H9 (cell line): ENCODE results near the gene THUMPD1. TPM values are rescaled to one million over a fixed set of nuclear protein-coding genes. Genes with fewer than 3 reads are reported as not detected.

Experiments
- DNase-seq: peaks from one replicate; pipeline ENCODE4 v3.0.0-alpha.2; 2017
- H2AFZ ChIP-seq: one replicate; pipeline ENCODE4 v1.6.1; 2013; ENCODE audit warnings: mild to moderate bottlenecking, low read length, control low read depth, moderate library complexity
- H2AK5ac ChIP-seq: 2 replicates; pipeline ENCODE4 v1.6.1; 2013; ENCODE audit warnings: low read length, control low read depth, mixed read lengths; ENCODE audit not compliant: insufficient read length
- H2BK120ac ChIP-seq: one replicate; pipeline ENCODE4 v1.6.1; 2013; ENCODE audit warnings: low read depth, mild to moderate bottlenecking, low read length, control low read depth, inconsistent platforms; ENCODE audit not compliant: poor library complexity, severe bottlenecking
- H2BK12ac ChIP-seq: 2 replicates; pipeline ENCODE4 v1.6.1; 2013; ENCODE audit warnings: low read length, control low read depth, mixed read lengths, low read depth; ENCODE audit not compliant: insufficient read length
- H2BK15ac ChIP-seq: 2 replicates; pipeline ENCODE4 v1.6.1; 2013; ENCODE audit warnings: low read depth, low read length, control low read depth
- H2BK20ac ChIP-seq: one replicate; pipeline ENCODE4 v1.6.1; 2013; ENCODE audit warnings: low read depth, mild to moderate bottlenecking, low read length, control low read depth, inconsistent platforms; ENCODE audit not compliant: poor library complexity, severe bottlenecking
- H2BK5ac ChIP-seq: 2 replicates; pipeline ENCODE4 v1.6.1; 2013; ENCODE audit warnings: low read length, control low read depth, mixed read lengths; ENCODE audit not compliant: insufficient read length
- H3K14ac ChIP-seq: 2 replicates; pipeline ENCODE4 v1.6.1; 2013; ENCODE audit warnings: low read length, control low read depth; ENCODE audit not compliant: insufficient read depth
- H3K18ac ChIP-seq: 2 replicates; pipeline ENCODE4 v1.6.1; 2013; ENCODE audit warnings: low read depth, mild to moderate bottlenecking, mixed read lengths, low read length, control low read depth; ENCODE audit not compliant: insufficient read length
- H3K23ac ChIP-seq: 2 replicates; pipeline ENCODE4 v1.6.1; 2013; ENCODE audit warnings: low read length, control low read depth, mixed read lengths, low read depth; ENCODE audit not compliant: insufficient read length
- H3K23me2 ChIP-seq: 2 replicates; pipeline ENCODE4 v1.6.1; 2013; ENCODE audit warnings: low read depth, mild to moderate bottlenecking, mixed read lengths, low read length, control low read depth; ENCODE audit not compliant: insufficient read length, poor library complexity, severe bottlenecking
- H3K27ac ChIP-seq: 2 replicates; pipeline ENCODE4 v1.5.1; 2013; ENCODE audit warnings: low read length, control low read depth, mixed read lengths, low read depth; ENCODE audit not compliant: insufficient read length
- H3K27me3 ChIP-seq: 2 replicates; pipeline ENCODE4 v1.6.1; 2013; ENCODE audit warnings: low read length, control low read depth, inconsistent platforms; ENCODE audit not compliant: insufficient read depth
- H3K4ac ChIP-seq: 2 replicates; pipeline ENCODE4 v1.6.1; 2013; ENCODE audit warnings: low read depth, mild to moderate bottlenecking, control low read depth, inconsistent platforms, low read length, moderate library complexity
- H3K4me1 ChIP-seq: 2 replicates; pipeline ENCODE4 v1.6.1; 2013; ENCODE audit warnings: low read length, control low read depth, inconsistent platforms; ENCODE audit not compliant: insufficient read depth
- H3K4me2 ChIP-seq: 2 replicates; pipeline ENCODE4 v1.6.1; 2013; ENCODE audit warnings: low read length, control low read depth, mixed read lengths; ENCODE audit not compliant: insufficient read length, insufficient read depth
- H3K56ac ChIP-seq: 2 replicates; pipeline ENCODE4 v1.6.1; 2013; ENCODE audit warnings: low read depth, mild to moderate bottlenecking, mixed read lengths, low read length, control low read depth; ENCODE audit not compliant: insufficient read length
- H3K79me1 ChIP-seq: 2 replicates; pipeline ENCODE4 v1.6.1; 2013; ENCODE audit warnings: low read depth, mild to moderate bottlenecking, moderate library complexity, low read length, control low read depth, inconsistent platforms; ENCODE audit not compliant: insufficient read depth, poor library complexity, severe bottlenecking
- H3K79me2 ChIP-seq: 2 replicates; pipeline ENCODE4 v1.6.1; 2013; ENCODE audit warnings: low read length, control low read depth, inconsistent platforms; ENCODE audit not compliant: insufficient read depth
- H3K9ac ChIP-seq: 2 replicates; pipeline ENCODE4 v1.6.1; 2013; ENCODE audit warnings: low read length, control low read depth, mixed read lengths; ENCODE audit not compliant: insufficient read length; ENCODE audit errors: extremely low read depth
- H3K9me3 ChIP-seq: one replicate; pipeline ENCODE4 v1.6.1; 2013; ENCODE audit warnings: low read depth, low read length, inconsistent platforms; ENCODE audit not compliant: control insufficient read depth
- H3T11ph ChIP-seq: one replicate; pipeline ENCODE4 v1.6.1; 2013; ENCODE audit warnings: mild to moderate bottlenecking, low read length, control low read depth, inconsistent platforms
- H4K20me1 ChIP-seq: one replicate; pipeline ENCODE4 v1.6.1; 2013; ENCODE audit not compliant: control insufficient read depth, insufficient read length, insufficient read depth
- H4K5ac ChIP-seq: 2 replicates; pipeline ENCODE4 v1.6.1; 2013; ENCODE audit warnings: low read depth, mild to moderate bottlenecking, mixed read lengths, low read length, control low read depth; ENCODE audit not compliant: insufficient read length
- H4K8ac ChIP-seq: replicated peaks from 2 replicates; pipeline ENCODE4 v1.6.1; 2013; ENCODE audit warnings: low read length, control low read depth, mixed read lengths, low read depth; ENCODE audit not compliant: insufficient read length
- H4K91ac ChIP-seq: 2 replicates; pipeline ENCODE4 v1.6.1; 2013; ENCODE audit warnings: low read depth, mild to moderate bottlenecking, moderate library complexity, mixed read lengths, low read length, control low read depth; ENCODE audit not compliant: insufficient read length
- H3K27ac Mint-ChIP-seq, 3 experiments: 2 replicates in 2 of 3; 3 replicates in 1 of 3; pipeline ENCODE4 v1.8.0; 2020 to 2021; ENCODE audit warnings: mixed read lengths in 3 of 3, mild to moderate bottlenecking in 1 of 3, moderate library complexity in 1 of 3
- H3K27me3 Mint-ChIP-seq: 2 replicates; pipeline ENCODE4 v1.8.0; 2021; ENCODE audit warnings: low read depth, mild to moderate bottlenecking, moderate library complexity, mixed read lengths
- H3K36me3 Mint-ChIP-seq, 3 experiments: 2 replicates in 2 of 3; 3 replicates in 1 of 3; pipeline ENCODE4 v1.8.0; 2020 to 2021; ENCODE audit warnings: low read depth in 3 of 3, mixed read lengths in 3 of 3; ENCODE audit not compliant: insufficient read depth in 1 of 3
- H3K4me1 Mint-ChIP-seq, 2 experiments: 2 replicates each; pipeline ENCODE4 v1.8.0; 2020; ENCODE audit warnings: mixed read lengths in 2 of 2
- H3K4me3 Mint-ChIP-seq, 2 experiments: 2 replicates in 1 of 2; 3 replicates in 1 of 2; pipeline ENCODE4 v1.8.0; 2020 to 2021; ENCODE audit warnings: mild to moderate bottlenecking in 2 of 2, mixed read lengths in 2 of 2, moderate library complexity in 1 of 2
- H3K9me3 Mint-ChIP-seq, 2 experiments: 2 replicates in 1 of 2; 3 replicates in 1 of 2; pipeline ENCODE4 v1.8.0; 2020; ENCODE audit warnings: mild to moderate bottlenecking in 2 of 2, mixed read lengths in 2 of 2, moderate library complexity in 1 of 2
- WGBS: extraction: QIAGEN DNeasy Blood & Tissue Kit; methylation state at CpG from one replicate; pipeline ENCODE4 v1.1.7; 2013; ENCODE audit warnings: missing lambda C conversion rate, low lambda C conversion rate, mixed read lengths; ENCODE audit not compliant: insufficient read length; ENCODE audit errors: extremely low coverage; 5-methylcytosine and 5-hydroxymethylcytosine counted together
- total RNA-seq: library from RNA; stranded (reverse); gene quantifications from 2 replicates; pipeline ENCODE4 v1.2.1, GENCODE V29; 2021
- TF ChIP-seq, protein P1 (sequence below): fragments of 200-600 bp; sonication (generic); conservative IDR thresholded peaks from 3 replicates; pipeline ENCODE4 v1.8.0; 2021; ENCODE audit warnings: antibody characterized with exemption, mild to moderate bottlenecking

The THUMPD1 gene
- total RNA-seq, 1 experiment from 2014 or later: 51.3 TPM

DNA sequence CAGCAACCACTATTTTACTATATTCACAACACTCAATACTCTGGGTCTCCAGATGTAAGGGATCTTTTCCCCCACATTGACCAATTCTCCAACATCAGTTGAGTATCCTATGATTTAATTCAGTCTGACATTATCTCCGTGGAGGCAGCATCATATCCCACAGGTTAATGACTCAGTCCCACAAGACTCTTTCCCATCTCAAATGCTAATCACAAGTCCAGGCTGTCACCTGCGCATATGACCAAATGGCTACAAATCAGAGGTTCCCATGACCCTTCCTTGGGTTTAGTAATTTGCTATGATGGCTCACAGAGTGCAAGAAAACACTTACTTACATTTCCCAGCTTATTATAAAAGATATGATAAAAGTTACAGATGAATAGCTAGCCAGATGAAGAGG lies 40.9 kb upstream of the THUMPD1 start:
- H3K36me3 Mint-ChIP-seq: no peaks in the 10 kb centered on the region
- Histone ChIP-seq H2AK5ac (no peak overlapping the region), H3K27me3 (no peaks in the 10 kb centered on the region), H3K79me1 (no peaks in the 10 kb centered on the region), H4K91ac (no peak overlapping the region), H3K9ac (no peak overlapping the region), H2AFZ (no peak overlapping the region), H3K79me2 (no peaks in the 10 kb centered on the region), H3K4me1 (no peaks in the 10 kb centered on the region), H3K14ac (no peak overlapping the region), H3K4ac (no peak overlapping the region), H3K4me2 (no peak overlapping the region), H2BK15ac (no peak overlapping the region), H3K23me2 (no peaks in the 10 kb centered on the region), H3K23ac (no peak overlapping the region), H2BK120ac (no peak overlapping the region), H3K18ac (no peak overlapping the region), H4K20me1 (no peaks in the 10 kb centered on the region), H2BK5ac (no peak overlapping the region), H4K5ac (no peak overlapping the region), H2BK12ac (no peak overlapping the region), H3K56ac (no peak overlapping the region), H3T11ph (no peak overlapping the region), H2BK20ac (no peak overlapping the region), H3K27ac (no peak overlapping the region), H3K9me3 (no peaks in the 10 kb centered on the region), H4K8ac (no peak overlapping the region)
- TF ChIP-seq, protein P1, sequence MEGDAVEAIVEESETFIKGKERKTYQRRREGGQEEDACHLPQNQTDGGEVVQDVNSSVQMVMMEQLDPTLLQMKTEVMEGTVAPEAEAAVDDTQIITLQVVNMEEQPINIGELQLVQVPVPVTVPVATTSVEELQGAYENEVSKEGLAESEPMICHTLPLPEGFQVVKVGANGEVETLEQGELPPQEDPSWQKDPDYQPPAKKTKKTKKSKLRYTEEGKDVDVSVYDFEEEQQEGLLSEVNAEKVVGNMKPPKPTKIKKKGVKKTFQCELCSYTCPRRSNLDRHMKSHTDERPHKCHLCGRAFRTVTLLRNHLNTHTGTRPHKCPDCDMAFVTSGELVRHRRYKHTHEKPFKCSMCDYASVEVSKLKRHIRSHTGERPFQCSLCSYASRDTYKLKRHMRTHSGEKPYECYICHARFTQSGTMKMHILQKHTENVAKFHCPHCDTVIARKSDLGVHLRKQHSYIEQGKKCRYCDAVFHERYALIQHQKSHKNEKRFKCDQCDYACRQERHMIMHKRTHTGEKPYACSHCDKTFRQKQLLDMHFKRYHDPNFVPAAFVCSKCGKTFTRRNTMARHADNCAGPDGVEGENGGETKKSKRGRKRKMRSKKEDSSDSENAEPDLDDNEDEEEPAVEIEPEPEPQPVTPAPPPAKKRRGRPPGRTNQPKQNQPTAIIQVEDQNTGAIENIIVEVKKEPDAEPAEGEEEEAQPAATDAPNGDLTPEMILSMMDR: no peak
- H3K27me3 Mint-ChIP-seq: no peaks in the 10 kb centered on the region
- no peak overlapping the region for H3K4me3 Mint-ChIP-seq
- no CpG with 5 or more reads among the region's 2 CpGs for WGBS
- no peak for DNase-seq
- H3K4me1 Mint-ChIP-seq: no peaks in the 10 kb centered on the region; a peak in 2 of 4 replicates
- H3K27ac Mint-ChIP-seq: no peak overlapping the region
- no peaks in the 10 kb centered on the region for H3K9me3 Mint-ChIP-seq
